ENCODE measurements around the gene TBX18. TPM values are rescaled to one million over a fixed set of nuclear protein-coding genes. Genes with fewer than 3 reads are reported as not detected.

Gene TBX18
- total and polyA plus RNA-seq, 9 of the 15 experiments (the other 6 are each of a cell fraction or from before 2014, with no cell fraction given), result 4.0 to 36.1 (median 20.7) TPM

GRCh38 chr6:84687431-84687830 lies 77.0 kb downstream of the TBX18 start:
- Histone ChIP-seq H3K27ac (ENCODE audit: extremely low read depth, low read depth, low read length) (no peak overlapping the region), H3K4me3 (no peak overlapping the region), H3K36me3 (ENCODE audit: control insufficient read depth, insufficient read depth, low read length) (no peaks in the 10 kb centered on the region), H2AFZ (ENCODE audit: low read depth, low read length) (no peak overlapping the region), H3K79me2 (ENCODE audit: control insufficient read depth, insufficient read depth, low read length) (no peaks in the 10 kb centered on the region), H3K9me1 (ENCODE audit: control insufficient read depth, insufficient read depth, low read length) (no peaks in the 10 kb centered on the region), H3K9ac (ENCODE audit: insufficient read depth in 1 of 2, low read depth in 2 of 2, low read length in 2 of 2) (no peak overlapping the region), H3K9me3 (replicated peaks; ENCODE audit: control insufficient read depth, insufficient read depth, low read depth, low read length) (no peaks in the 10 kb centered on the region), H3K27me3 (ENCODE audit: control insufficient read depth in 2 of 2, insufficient read depth in 2 of 2, low read length in 2 of 2) (no peaks in the 10 kb centered on the region), H3K4me1 (replicated peaks in 1 of 2; ENCODE audit: control insufficient read depth in 2 of 2, insufficient read depth in 2 of 2, low read length in 2 of 2) (no peaks in the 10 kb centered on the region), H3K4me2 (ENCODE audit: insufficient read depth, low read length) (no peak overlapping the region), H4K20me1 (replicated peaks; ENCODE audit: control insufficient read depth, insufficient read depth, low read length) (no peaks in the 10 kb centered on the region)
- in situ Hi-C loops (cut with MboI) (no loop called here), intact Hi-C loops (cut with micrococcal nuclease) (loop anchor here (2.0 kb wide), 1 partner anchor 265 kb away; no protein-coding TSS in a partner anchor)
- 54% methylated on average over 7 of the region's 7 CpGs for WGBS (ENCODE audit: insufficient coverage, low coverage, missing lambda C conversion rate)
- no peak for TF ChIP-seq NR3C1 (CRISPR knock-in tag; IDR thresholded peaks at IDR 0.05)
- no peak for TF ChIP-seq ZNF395 (CRISPR knock-in tag; IDR thresholded peaks at IDR 0.05)
- TF ChIP-seq PPARD (CRISPR knock-in tag; IDR thresholded peaks at IDR 0.05), result no peak
- TF ChIP-seq IFI16 (CRISPR knock-in tag; IDR thresholded peaks at IDR 0.05), result no peak
- ChIA-PET CTCF (ENCODE audit: low intra/inter-chr PET ratio) (no interaction called here), POLR2A (no interaction called here)
- DNase-seq (ENCODE audit: extremely low read depth in 1 of 4, low spot score in 3 of 4) (no peak), ATAC-seq (no peak), FAIRE-seq (no peak)
- no TSS peak for BruUV-seq (replicated peaks)
